Ishikawa (cell line): ENCODE measurements around the gene SLC6A16.

Experiments
- EGR1 ChIP-seq: IDR thresholded peaks from 2 replicates; pipeline ENCODE4 v1.6.1; 2012
- EP300 ChIP-seq: IDR thresholded peaks from 2 replicates; pipeline ENCODE4 v1.6.1; 2012; ENCODE audit warnings: borderline replicate concordance

DNA sequence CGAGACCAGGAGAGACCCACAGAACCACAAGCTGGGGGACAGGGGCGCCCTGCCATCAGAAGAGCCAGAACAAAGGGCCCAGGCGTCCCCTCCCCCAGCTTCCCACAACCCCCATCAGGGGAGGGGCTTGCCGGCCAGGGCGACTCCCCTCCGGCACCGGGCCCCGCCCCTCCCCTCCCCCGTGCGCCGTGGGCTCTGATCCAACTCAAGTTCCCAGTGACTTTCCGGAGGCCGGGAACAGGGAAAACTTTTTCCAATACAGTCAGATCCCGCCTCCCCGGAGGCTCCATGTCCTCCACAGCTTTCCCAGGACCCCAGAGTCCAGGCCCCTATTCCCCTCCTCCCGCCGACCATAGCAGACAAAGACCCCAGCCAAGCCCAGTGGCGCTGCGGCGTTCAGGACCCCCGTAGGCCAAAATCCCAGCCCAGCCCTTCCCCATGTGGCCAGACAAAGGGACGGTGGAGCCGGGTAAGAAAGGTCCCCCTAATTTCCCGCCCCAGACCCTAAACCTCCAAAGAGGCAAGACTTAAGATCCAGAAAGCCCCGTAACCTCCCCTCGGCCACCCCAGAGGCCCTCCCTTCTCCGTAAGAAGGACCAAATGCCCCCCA, 36.6 kb upstream of the SLC6A16 start:
- TF ChIP-seq EGR1 (no peak), EP300 (no peak)
